Measurements from ENCODE around the gene TRIM63.

- TF ChIP-seq CTCF (IDR thresholded peaks at IDR 0.05) = no peak
- TF ChIP-seq POLR2A (IDR thresholded peaks at IDR 0.05) = no peak
These were observed 51.0 kb downstream of the TRIM63 start for GRCh38 chr1:26016258-26016952.

Data from uterus (tissue), 2 donors.